Left forelimb (tissue), 1 donor: ENCODE measurements around the gene ZC3H12C.

Source experiments
- DNase-seq: peaks from one replicate; pipeline ENCODE4 v3.0.0-alpha.2; 2018; ENCODE audit warnings: low spot score

Gene ZC3H12C

GRCh38 chr11:110152199-110152598 lies 59.0 kb downstream of the ZC3H12C start:
- DNase-seq, result no peak

GRCh38 chr11:110153474-110153873 lies 60.3 kb downstream of the ZC3H12C start:
- DNase-seq, result no peak

GRCh38 chr11:110156503-110156902 lies 63.3 kb downstream of the ZC3H12C start:
- DNase-seq, result no peak

GRCh38 chr11:110158317-110159200 lies 65.4 kb downstream of the ZC3H12C start:
- DNase-seq, result no peak

- DNase-seq, result no peak
Observed at GRCh38 chr11:110159476-110159875, 66.3 kb downstream of the ZC3H12C start.

- no peak for DNase-seq
Observed at GRCh38 chr11:110160016-110160415, 66.8 kb downstream of the ZC3H12C start.

- no peak for DNase-seq
Observed at GRCh38 chr11:110160437-110160836, 67.2 kb downstream of the ZC3H12C start.

- DNase-seq, result no peak
Observed at GRCh38 chr11:110161061-110161460, 67.9 kb downstream of the ZC3H12C start.

- DNase-seq, result no peak
Observed at GRCh38 chr11:110162216-110162615, 69.0 kb downstream of the ZC3H12C start.

GRCh38 chr11:110165039-110165925 lies 72.1 kb downstream of the ZC3H12C start:
- no peak for DNase-seq

GRCh38 chr11:110168033-110168803 lies 75.0 kb downstream of the ZC3H12C start:
- no peak for DNase-seq

GRCh38 chr11:110169738-110170137 lies 76.5 kb downstream of the ZC3H12C start:
- DNase-seq, result no peak

- DNase-seq, result no peak
Observed at GRCh38 chr11:110172468-110173065, 79.4 kb downstream of the ZC3H12C start.

GRCh38 chr11:110173811-110174644 lies 80.8 kb downstream of the ZC3H12C start:
- DNase-seq, result no peak

GRCh38 chr11:110174645-110175310 lies 81.6 kb downstream of the ZC3H12C start:
- DNase-seq, result no peak

- no peak for DNase-seq
Observed at GRCh38 chr11:110176366-110177085, 83.3 kb downstream of the ZC3H12C start.

GRCh38 chr11:110177086-110177456 lies 83.9 kb downstream of the ZC3H12C start:
- DNase-seq, result no peak

- DNase-seq, result no peak
Observed at GRCh38 chr11:110179064-110179463, 85.9 kb downstream of the ZC3H12C start.

- DNase-seq, result no peak
Observed at GRCh38 chr11:110182886-110183285, 89.7 kb downstream of the ZC3H12C start.

GRCh38 chr11:110184456-110184855 lies 91.3 kb downstream of the ZC3H12C start:
- no peak for DNase-seq
